Endodermal cell (in vitro differentiated cells): ENCODE data around the gene UQCC2. TPM values are rescaled to one million over a fixed set of nuclear protein-coding genes. Genes with fewer than 3 reads are reported as not detected.

ENCODE experiments used
- DNase-seq: peaks from one replicate; pipeline ENCODE4 v3.0.0-alpha.2; 2017
- H3K27ac ChIP-seq: 2 replicates; pipeline ENCODE4 v1.5.1; 2013; ENCODE audit warnings: mild to moderate bottlenecking, low read depth, low read length, moderate library complexity
- H3K27me3 ChIP-seq: 2 replicates; pipeline ENCODE4 v1.6.1; 2013; ENCODE audit warnings: mild to moderate bottlenecking, low read length, moderate library complexity; ENCODE audit not compliant: insufficient read depth, control insufficient read depth, poor library complexity, severe bottlenecking
- H3K36me3 ChIP-seq: 2 replicates; pipeline ENCODE4 v1.7.0; 2013; ENCODE audit warnings: mild to moderate bottlenecking, low read length, moderate library complexity; ENCODE audit not compliant: control insufficient read depth, insufficient read depth
- H3K4me1 ChIP-seq: one replicate; pipeline ENCODE4 v1.7.0; 2013; ENCODE audit warnings: low read length; ENCODE audit not compliant: control insufficient read depth, insufficient read depth
- H3K4me3 ChIP-seq: 2 replicates; pipeline ENCODE4 v1.5.1; 2013; ENCODE audit warnings: mild to moderate bottlenecking, low read length, moderate library complexity
- H3K9ac ChIP-seq: 2 replicates; pipeline ENCODE4 v1.6.1; 2013; ENCODE audit warnings: mild to moderate bottlenecking, low read length, moderate library complexity; ENCODE audit not compliant: poor library complexity, severe bottlenecking; ENCODE audit errors: extremely low read depth
- H3K9me3 ChIP-seq: 2 replicates; pipeline ENCODE4 v1.6.1; 2013; ENCODE audit warnings: mild to moderate bottlenecking, low read length, moderate library complexity; ENCODE audit not compliant: control insufficient read depth
- H3K27ac Mint-ChIP-seq: 2 replicates; pipeline ENCODE4 v1.8.0; 2020; ENCODE audit warnings: mixed read lengths
- H3K27me3 Mint-ChIP-seq: 2 replicates; pipeline ENCODE4 v1.8.0; 2021; ENCODE audit warnings: mild to moderate bottlenecking, mixed read lengths; ENCODE audit not compliant: insufficient read depth
- H3K36me3 Mint-ChIP-seq: 2 replicates; pipeline ENCODE4 v1.8.0; 2020; ENCODE audit warnings: low read depth, mixed read lengths
- H3K4me1 Mint-ChIP-seq: 2 replicates; pipeline ENCODE4 v1.8.0; 2020; ENCODE audit warnings: mixed read lengths
- H3K4me3 Mint-ChIP-seq: 2 replicates; pipeline ENCODE4 v1.8.0; 2020; ENCODE audit warnings: mild to moderate bottlenecking, moderate library complexity, mixed read lengths
- H3K9me3 Mint-ChIP-seq: 2 replicates; pipeline ENCODE4 v1.8.0; 2020; ENCODE audit warnings: mild to moderate bottlenecking, mixed read lengths
- CTCF ChIP-seq: fragments of 200-600 bp; sonication (generic); conservative IDR thresholded peaks from 2 replicates; pipeline ENCODE4 v1.5.0; 2021; ENCODE audit warnings: antibody characterized with exemption, mild to moderate bottlenecking
- WGBS, 2 experiments: methylation state at CpG; one replicate each; pipeline versions ENCODE4 v1.1.5 to v1.1.7; 2013; ENCODE audit warnings: missing lambda C conversion rate in 2 of 2, mixed read lengths in 1 of 2; ENCODE audit not compliant: insufficient coverage in 1 of 2, insufficient read length in 1 of 2; 5-methylcytosine and 5-hydroxymethylcytosine counted together
- total RNA-seq, 2 donors: library from RNA; stranded (reverse); fragmentation: NEBNext Ultra II Directional in 1 of 2; extraction: Animal tissue kit (Norgen Biotek cat#: 25700) in 1 of 2; gene quantifications; 2 replicates in 1 of 2; 3 replicates in 1 of 2; pipeline ENCODE4 v1.2.1, GENCODE V29; 2021

The UQCC2 gene
- total RNA-seq, 2 donors from 2014 or later: 120 to 174 TPM

GRCh38 chr6:33724102-33725023 is 12.9 kb upstream of the UQCC2 start:
- no peaks in the 10 kb centered on the region for H3K36me3 Mint-ChIP-seq
- H3K27me3 Mint-ChIP-seq: peaks cover 15% of the 10 kb centered on the region
- H3K9me3 Mint-ChIP-seq: no peaks in the 10 kb centered on the region
- 84 to 90% methylated on average over 8 to 13 of the region's 13 CpGs for WGBS, 2 experiments
- peaks cover 6% of the 10 kb centered on the region for H3K4me1 Mint-ChIP-seq
- no peak overlapping the region for H3K4me3 Mint-ChIP-seq
- Histone ChIP-seq H3K4me1 (no peaks in the 10 kb centered on the region), H3K9ac (no peak overlapping the region), H3K27me3 (no peaks in the 10 kb centered on the region), H3K4me3 (no peak overlapping the region), H3K27ac (no peak overlapping the region), H3K9me3 (no peaks in the 10 kb centered on the region), H3K36me3 (no peaks in the 10 kb centered on the region)
- no peak for TF ChIP-seq CTCF
- no peak overlapping the region for H3K27ac Mint-ChIP-seq
- no peak for DNase-seq

GRCh38 chr6:33723371-33724085 is 12.0 kb upstream of the UQCC2 start:
- no peak overlapping the region for H3K4me3 Mint-ChIP-seq
- H3K27ac Mint-ChIP-seq: no peak overlapping the region
- H3K9me3 Mint-ChIP-seq: no peaks in the 10 kb centered on the region
- no peaks in the 10 kb centered on the region for H3K27me3 ChIP-seq
- WGBS, 2 experiments: 87 to 94% methylated on average over 2 to 3 of the region's 3 CpGs
- no peak for TF ChIP-seq CTCF
- no peak overlapping the region for H3K9ac ChIP-seq
- H3K36me3 ChIP-seq: no peaks in the 10 kb centered on the region
- H3K4me1 ChIP-seq: no peaks in the 10 kb centered on the region
- no peaks in the 10 kb centered on the region for H3K9me3 ChIP-seq
- no peak overlapping the region for H3K4me3 ChIP-seq
- H3K36me3 Mint-ChIP-seq: no peaks in the 10 kb centered on the region
- DNase-seq: no peak
- peaks cover 15% of the 10 kb centered on the region for H3K27me3 Mint-ChIP-seq
- H3K27ac ChIP-seq: no peak overlapping the region
- peaks cover 6% of the 10 kb centered on the region for H3K4me1 Mint-ChIP-seq

GRCh38 chr6:33722103-33722623 is 10.7 kb upstream of the UQCC2 start:
- H3K36me3 Mint-ChIP-seq: no peaks in the 10 kb centered on the region
- H3K36me3 ChIP-seq: no peaks in the 10 kb centered on the region

More at GRCh38 chr6:33722103-33722623, 10.7 kb upstream of the UQCC2 start:
- no peak overlapping the region for H3K27ac Mint-ChIP-seq
- H3K9ac ChIP-seq: no peak overlapping the region
- H3K4me1 ChIP-seq: no peaks in the 10 kb centered on the region
- no peak overlapping the region for H3K4me3 ChIP-seq
- H3K4me1 Mint-ChIP-seq: peaks cover 2% of the 10 kb centered on the region
- 92 to 95% methylated on average over 5 of the region's 5 CpGs for WGBS, 2 experiments
- no peak overlapping the region for H3K4me3 Mint-ChIP-seq
- H3K27me3 ChIP-seq: no peaks in the 10 kb centered on the region
- no peak for DNase-seq
- H3K9me3 Mint-ChIP-seq: no peaks in the 10 kb centered on the region
- peaks cover 15% of the 10 kb centered on the region for H3K27me3 Mint-ChIP-seq
- TF ChIP-seq CTCF: no peak
- H3K9me3 ChIP-seq: no peaks in the 10 kb centered on the region
- no peak overlapping the region for H3K27ac ChIP-seq
